PFSK-1 (cell line): ENCODE data around the gene SLC28A1.

ENCODE experiments used
- FOXP2 ChIP-seq: optimal IDR thresholded peaks from 2 replicates; pipeline ENCODE3; 2011; ENCODE audit warnings: borderline replicate concordance, control low read depth, inconsistent platforms; ENCODE audit not compliant: insufficient read depth; ENCODE audit errors: extremely low read length, extremely low read depth
- POLR2AphosphoS5 ChIP-seq: IDR thresholded peaks from 2 replicates; pipeline ENCODE4 v1.6.1; 2012; ENCODE audit warnings: low read depth, mild to moderate bottlenecking, control low read depth, low read length, moderate library complexity
- SIN3A ChIP-seq: IDR thresholded peaks from 2 replicates; pipeline ENCODE4 v1.6.1; 2012; ENCODE audit warnings: mild to moderate bottlenecking, low read length, moderate library complexity, borderline replicate concordance; ENCODE audit not compliant: insufficient read depth
- TAF1 ChIP-seq: IDR thresholded peaks from 2 replicates; pipeline ENCODE4 v1.6.1; 2012; ENCODE audit warnings: low read length, control low read depth, borderline replicate concordance; ENCODE audit not compliant: insufficient read depth
- TF ChIP-seq, protein P1 (sequence below), 2 experiments: IDR thresholded peaks; 2 replicates each; pipeline versions ENCODE4 v1.6.1 to v1.8.0; 2011 to 2012; ENCODE audit warnings: low read depth in 2 of 2, low read length in 2 of 2, control low read depth in 1 of 2, inconsistent platforms in 1 of 2, mild to moderate bottlenecking in 1 of 2, moderate library complexity in 1 of 2; ENCODE audit not compliant: insufficient read depth in 1 of 2

Gene SLC28A1

DNA sequence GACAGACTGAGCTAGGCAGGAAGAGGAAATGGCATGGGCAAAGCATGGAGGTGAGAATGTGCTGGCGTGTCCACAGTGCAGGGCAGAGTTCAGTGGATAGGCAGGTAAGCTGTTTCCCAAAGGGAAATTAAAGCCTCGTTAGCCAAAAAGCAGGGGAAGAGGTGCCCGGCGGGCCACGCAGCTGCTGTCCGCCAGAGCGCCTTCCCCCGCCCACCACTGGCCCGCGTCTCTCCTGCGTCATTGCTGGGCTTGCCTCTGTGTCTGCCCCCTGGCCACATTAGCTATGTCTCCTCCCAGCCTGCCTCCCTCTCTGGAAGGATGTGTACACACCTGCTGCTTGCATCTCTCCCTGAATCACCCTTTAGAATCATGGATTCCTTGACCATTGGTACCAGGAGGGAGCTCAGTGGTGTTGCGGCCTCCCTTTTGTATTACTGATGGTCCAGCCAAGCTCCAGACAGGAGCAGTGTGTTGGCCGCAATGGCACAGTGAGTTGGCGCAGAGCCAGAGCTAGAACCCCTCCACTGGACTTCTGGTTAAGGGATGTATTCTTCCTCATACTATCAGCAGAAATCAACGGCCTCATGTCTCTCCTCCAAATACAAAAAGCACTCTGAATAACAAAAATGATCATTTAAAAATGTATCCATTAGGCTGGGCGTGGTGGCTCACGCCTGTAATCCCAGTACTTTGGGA, 26.6 kb downstream of the SLC28A1 start:
- TF ChIP-seq, protein P1, sequence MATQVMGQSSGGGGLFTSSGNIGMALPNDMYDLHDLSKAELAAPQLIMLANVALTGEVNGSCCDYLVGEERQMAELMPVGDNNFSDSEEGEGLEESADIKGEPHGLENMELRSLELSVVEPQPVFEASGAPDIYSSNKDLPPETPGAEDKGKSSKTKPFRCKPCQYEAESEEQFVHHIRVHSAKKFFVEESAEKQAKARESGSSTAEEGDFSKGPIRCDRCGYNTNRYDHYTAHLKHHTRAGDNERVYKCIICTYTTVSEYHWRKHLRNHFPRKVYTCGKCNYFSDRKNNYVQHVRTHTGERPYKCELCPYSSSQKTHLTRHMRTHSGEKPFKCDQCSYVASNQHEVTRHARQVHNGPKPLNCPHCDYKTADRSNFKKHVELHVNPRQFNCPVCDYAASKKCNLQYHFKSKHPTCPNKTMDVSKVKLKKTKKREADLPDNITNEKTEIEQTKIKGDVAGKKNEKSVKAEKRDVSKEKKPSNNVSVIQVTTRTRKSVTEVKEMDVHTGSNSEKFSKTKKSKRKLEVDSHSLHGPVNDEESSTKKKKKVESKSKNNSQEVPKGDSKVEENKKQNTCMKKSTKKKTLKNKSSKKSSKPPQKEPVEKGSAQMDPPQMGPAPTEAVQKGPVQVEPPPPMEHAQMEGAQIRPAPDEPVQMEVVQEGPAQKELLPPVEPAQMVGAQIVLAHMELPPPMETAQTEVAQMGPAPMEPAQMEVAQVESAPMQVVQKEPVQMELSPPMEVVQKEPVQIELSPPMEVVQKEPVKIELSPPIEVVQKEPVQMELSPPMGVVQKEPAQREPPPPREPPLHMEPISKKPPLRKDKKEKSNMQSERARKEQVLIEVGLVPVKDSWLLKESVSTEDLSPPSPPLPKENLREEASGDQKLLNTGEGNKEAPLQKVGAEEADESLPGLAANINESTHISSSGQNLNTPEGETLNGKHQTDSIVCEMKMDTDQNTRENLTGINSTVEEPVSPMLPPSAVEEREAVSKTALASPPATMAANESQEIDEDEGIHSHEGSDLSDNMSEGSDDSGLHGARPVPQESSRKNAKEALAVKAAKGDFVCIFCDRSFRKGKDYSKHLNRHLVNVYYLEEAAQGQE (IDR thresholded peaks at IDR 0.05; ENCODE audit: insufficient read depth in 1 of 2, low read depth in 2 of 2, low read length in 2 of 2), result no peak
- TF ChIP-seq POLR2AphosphoS5 (no peak), FOXP2 (no peak), TAF1 (no peak), SIN3A (no peak)

DNA sequence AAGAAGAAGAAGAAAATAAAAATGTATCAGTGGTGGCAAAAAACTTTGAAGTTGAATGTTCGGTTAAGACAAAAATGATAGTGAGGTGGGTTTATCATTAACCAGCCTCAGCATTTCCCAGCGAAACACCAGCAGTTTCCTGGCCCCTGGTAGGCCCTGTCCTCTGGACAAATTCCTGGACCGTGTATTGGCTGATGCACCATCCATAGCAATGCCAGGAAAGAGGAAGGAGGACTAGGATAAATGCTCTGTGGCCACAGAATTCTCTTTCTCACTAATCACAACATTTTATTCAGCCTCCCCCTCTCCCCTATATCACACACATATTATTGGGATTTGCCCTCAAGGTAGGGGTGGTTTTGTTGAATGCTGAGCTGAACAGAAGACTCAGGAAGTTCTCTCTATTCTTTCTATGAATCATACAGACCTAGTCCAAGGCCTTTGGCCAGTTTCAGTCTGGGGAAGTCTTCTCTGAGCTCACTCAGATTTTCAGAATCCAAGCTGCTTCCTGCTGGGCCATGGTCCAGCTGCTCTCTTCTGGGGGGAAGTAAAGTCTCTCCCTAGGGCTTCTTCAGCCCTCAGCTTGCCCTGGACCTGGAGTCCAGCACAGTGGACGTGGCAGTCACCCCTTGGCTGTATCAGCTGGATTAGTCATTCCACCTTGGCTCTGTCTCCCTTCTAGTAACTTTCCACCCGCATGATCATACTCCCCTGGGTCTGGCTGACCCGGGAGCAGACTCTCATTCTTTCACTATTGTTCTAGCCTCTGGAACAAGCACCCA, 27.6 kb downstream of the SLC28A1 start:
- TF ChIP-seq POLR2AphosphoS5 (no peak), TAF1 (no peak), SIN3A (no peak), FOXP2 (no peak)
- TF ChIP-seq, protein P1 (IDR thresholded peaks at IDR 0.05; ENCODE audit: insufficient read depth in 1 of 2, low read depth in 2 of 2, low read length in 2 of 2), result no peak

DNA sequence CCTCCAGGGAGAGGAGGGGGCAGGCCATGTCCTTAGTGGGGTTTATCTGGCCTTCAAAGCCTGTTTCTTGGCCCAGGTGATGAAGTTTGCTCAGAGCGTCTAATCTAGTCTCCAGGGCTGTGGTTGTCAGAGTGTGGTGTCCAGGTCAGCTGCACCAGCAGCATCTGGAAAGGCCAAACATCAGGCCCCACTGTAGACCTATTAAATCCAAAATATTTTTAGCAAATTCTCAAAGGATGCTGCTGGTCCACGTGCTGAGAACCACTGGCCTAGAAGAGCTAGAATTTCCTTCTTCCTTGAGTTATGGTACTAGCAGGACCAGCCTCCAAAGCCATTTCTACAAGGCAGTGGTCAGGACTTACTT, 28.9 kb downstream of the SLC28A1 start:
- TF ChIP-seq SIN3A, result no peak
- TF ChIP-seq, protein P1 (IDR thresholded peaks at IDR 0.05; ENCODE audit: insufficient read depth in 1 of 2, low read depth in 2 of 2, low read length in 2 of 2), result no peak
- no peak for TF ChIP-seq POLR2AphosphoS5
- no peak for TF ChIP-seq TAF1
- TF ChIP-seq FOXP2, result no peak

DNA sequence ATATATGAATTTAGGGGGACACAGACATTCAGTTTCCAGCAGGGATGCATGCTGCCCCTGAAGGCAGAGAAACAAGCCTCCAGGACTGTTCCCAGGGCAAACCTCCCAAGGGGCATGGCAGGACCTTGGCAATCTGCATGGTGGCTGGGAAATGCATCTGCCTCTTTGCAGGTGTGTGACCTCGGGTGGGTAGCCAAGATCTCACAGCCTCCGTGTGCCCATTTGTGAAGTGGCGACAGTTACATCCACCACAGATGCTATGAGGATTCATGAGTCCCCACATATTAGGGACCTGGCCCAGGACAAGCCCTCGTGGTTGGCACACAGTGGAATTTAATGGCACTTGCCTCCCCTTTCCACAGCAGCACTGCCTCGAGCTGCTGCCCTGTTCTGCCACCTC, 29.9 kb downstream of the SLC28A1 start:
- TF ChIP-seq, protein P1 (IDR thresholded peaks at IDR 0.05; ENCODE audit: insufficient read depth in 1 of 2, low read depth in 2 of 2, low read length in 2 of 2), result no peak
- TF ChIP-seq FOXP2, result no peak
- no peak for TF ChIP-seq SIN3A
- TF ChIP-seq POLR2AphosphoS5, result no peak
- no peak for TF ChIP-seq TAF1
